MG63 (cell line): ENCODE results near the gene SACM1L. TPM values are rescaled to one million over a fixed set of nuclear protein-coding genes. Genes with fewer than 3 reads are reported as not detected.

Experiments used
- DNase-seq: peaks from one replicate; pipeline ENCODE4 v3.0.0-alpha.2; 2020
- H3K27me3 ChIP-seq: fragments of 250-450 bp; sonication (Bioruptor Pico); 2 replicates; pipeline ENCODE4 v1.5.1; 2020; ENCODE audit warnings: mild to moderate bottlenecking, moderate library complexity
- H3K36me3 ChIP-seq: fragments of 250-450 bp; sonication (Bioruptor Pico); 2 replicates; pipeline ENCODE4 v1.5.1; 2020; ENCODE audit warnings: mild to moderate bottlenecking, moderate library complexity
- H3K4me3 ChIP-seq: fragments of 250-450 bp; sonication (Bioruptor Pico); 2 replicates; pipeline ENCODE4 v1.5.1; 2020; ENCODE audit warnings: mild to moderate bottlenecking, moderate library complexity
- H3K9me3 ChIP-seq: fragments of 250-450 bp; sonication (Bioruptor Pico); 2 replicates; pipeline ENCODE4 v1.5.1; 2020; ENCODE audit warnings: mild to moderate bottlenecking, moderate library complexity
- total RNA-seq: library from RNA; depleted of rRNA; stranded (reverse); fragments of >200 nt; shearing (Covaris generic); gene quantifications from 2 replicates; pipeline ENCODE4 v1.2.3, GENCODE V29; 2014; ENCODE audit warnings: low replicate concordance

The SACM1L gene
- total RNA-seq, 1 experiment from 2014 or later: 7.7 TPM

- Histone ChIP-seq H3K4me3 (no peak overlapping the region), H3K27me3 (no peaks in the 10 kb centered on the region), H3K36me3 (no peaks in the 10 kb centered on the region), H3K9me3 (no peaks in the 10 kb centered on the region)
- no peak for DNase-seq
Measured at GRCh38 chr3:45765266-45765851, 76.2 kb downstream of the SACM1L start.

DNA sequence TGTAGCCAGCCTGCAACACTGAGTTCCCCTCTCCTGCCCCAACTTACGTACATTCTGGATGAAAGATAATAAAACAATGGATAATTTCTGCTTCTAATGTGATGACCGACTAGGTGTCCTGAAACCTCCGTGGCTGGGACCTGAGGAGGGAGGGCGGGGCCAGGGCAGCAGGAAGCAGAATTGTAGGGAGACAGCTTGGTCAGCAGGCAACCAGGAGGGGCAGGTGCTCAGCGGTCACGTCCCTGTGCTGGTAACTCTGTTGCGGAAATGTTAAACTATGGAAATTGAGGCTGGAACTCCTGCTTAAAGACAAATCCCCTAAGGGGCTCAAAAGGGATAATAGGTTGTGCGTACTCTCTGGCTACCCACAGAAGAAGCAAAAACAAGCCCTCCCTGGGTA, 76.8 kb downstream of the SACM1L start:
- no peak overlapping the region for H3K4me3 ChIP-seq
- H3K9me3 ChIP-seq: no peaks in the 10 kb centered on the region
- no peak for DNase-seq
- no peaks in the 10 kb centered on the region for H3K27me3 ChIP-seq
- H3K36me3 ChIP-seq: no peaks in the 10 kb centered on the region

DNA sequence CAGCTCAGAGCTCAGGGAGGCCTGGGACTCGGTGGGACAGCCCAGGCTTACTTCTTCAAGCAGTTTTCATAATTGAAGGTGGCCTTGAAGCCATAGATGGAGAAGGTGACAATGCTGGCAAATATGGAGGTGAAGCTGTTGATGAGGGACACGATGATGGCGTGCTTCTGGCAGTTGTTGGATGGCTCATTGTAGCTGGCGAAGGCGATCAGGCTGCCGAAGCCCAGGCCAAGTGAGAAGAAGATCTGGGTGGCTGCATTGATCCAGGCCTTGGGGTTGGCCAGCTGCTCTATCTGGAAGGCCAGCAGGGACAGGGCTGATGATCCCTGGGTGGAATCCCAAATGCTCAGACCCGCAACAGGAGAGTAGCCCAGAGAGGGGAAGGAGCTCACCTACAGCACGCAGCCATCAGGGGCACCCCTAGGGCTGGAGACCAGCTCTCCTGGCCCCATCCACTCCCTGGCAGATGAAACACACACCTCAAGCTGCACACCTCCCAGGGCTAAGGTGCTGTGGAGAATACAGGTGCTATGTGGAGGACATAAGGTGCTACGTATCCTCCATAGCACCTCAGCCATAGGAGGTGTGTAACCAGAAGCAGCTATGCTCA, 82.1 kb downstream of the SACM1L start:
- H3K27me3 ChIP-seq: no peaks in the 10 kb centered on the region
- H3K9me3 ChIP-seq: no peaks in the 10 kb centered on the region
- H3K36me3 ChIP-seq: no peaks in the 10 kb centered on the region
- DNase-seq: no peak
- no peak overlapping the region for H3K4me3 ChIP-seq

- no peaks in the 10 kb centered on the region for H3K36me3 ChIP-seq
- no peaks in the 10 kb centered on the region for H3K9me3 ChIP-seq
- DNase-seq: no peak
- no peak overlapping the region for H3K4me3 ChIP-seq
- no peaks in the 10 kb centered on the region for H3K27me3 ChIP-seq
Measured at GRCh38 chr3:45771831-45772230, 82.6 kb downstream of the SACM1L start.

DNA sequence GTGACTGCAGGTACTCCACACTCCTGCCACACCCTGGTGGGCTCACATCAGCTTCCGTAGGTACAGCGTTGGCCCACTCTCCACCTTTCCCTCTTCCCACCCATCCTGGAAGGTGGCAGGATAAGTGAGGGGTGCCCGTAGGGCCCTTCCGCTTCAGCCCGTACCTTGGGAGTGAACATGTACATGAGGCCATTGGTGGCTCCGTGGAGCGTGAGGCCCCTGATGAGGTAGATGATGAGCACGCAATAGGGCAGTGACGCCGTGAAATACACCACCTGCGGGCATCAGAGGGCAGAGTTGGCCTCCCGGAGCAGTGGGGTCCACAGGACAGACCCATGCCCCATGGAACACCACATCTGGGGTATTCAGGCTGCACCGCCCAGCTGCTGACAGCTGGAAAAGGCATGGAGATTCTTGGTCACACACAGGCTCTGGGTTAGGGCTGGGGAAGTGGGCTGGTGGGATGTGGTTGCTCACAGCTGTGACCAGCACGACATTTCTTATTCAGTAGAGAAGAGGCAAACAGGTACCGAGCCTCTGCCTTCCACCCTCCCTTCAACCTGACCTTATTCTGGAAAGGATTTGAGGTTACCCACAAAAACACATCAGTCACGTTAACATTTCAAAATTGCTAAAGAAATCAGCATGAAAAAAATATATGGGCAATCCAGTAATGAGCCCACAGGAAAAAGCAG, 83.3 kb downstream of the SACM1L start:
- DNase-seq: no peak
- no peaks in the 10 kb centered on the region for H3K9me3 ChIP-seq
- no peaks in the 10 kb centered on the region for H3K27me3 ChIP-seq
- H3K4me3 ChIP-seq: no peak overlapping the region
- no peaks in the 10 kb centered on the region for H3K36me3 ChIP-seq

DNA sequence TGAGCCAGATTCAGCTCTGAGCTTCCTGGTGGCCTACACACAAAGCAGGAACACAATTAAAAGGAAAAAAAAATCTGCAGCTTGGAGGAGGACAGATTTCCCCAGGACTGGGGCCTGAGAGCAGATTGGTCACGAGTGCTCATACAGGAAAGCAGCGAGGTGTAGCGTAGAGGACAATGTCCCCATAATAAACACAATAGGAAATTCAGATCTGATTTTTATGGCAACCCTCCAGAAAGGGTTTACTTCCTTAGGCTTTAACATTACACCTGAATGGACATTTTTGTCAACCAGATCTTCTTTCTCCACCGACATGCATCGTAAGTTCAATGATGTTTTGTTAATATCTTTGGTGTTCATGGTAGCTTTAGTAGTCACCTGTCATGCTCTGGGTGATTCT, 83.9 kb downstream of the SACM1L start:
- no peaks in the 10 kb centered on the region for H3K27me3 ChIP-seq
- no peak overlapping the region for H3K4me3 ChIP-seq
- no peak for DNase-seq
- no peaks in the 10 kb centered on the region for H3K9me3 ChIP-seq
- H3K36me3 ChIP-seq: no peaks in the 10 kb centered on the region

DNA sequence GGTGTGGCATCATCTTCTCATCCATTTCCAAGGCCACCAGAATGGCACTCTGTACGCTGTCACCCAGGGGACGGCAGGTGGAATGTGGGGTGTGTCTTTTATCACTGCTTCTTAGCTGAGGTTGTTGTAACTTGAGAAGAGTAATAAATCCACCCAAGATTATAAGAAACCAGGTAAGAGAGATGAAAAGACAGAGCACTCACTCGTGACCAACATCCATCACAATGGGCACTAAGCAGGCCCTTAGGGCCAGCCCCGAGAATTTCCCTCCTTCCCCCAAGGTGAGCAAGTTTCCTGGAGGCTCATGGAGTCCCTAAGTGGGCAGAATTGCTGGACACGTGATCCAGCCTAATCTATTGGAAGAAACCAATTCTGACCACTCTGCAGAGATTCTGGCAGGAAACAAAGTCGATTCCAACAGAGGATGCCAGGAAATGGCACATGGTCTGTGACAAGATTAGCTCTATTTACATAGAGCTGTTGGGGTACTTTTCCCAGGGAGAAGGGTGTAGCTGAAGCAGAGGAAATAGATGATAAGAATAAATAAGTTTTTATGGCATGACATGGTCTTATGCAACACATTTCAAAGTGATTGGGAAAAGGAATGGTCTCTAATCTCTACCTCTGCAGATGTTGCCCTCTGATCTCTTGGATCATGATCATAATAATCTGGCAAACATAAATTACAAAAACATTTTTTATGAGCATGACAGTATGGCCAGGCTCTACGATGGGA, 84.7 kb downstream of the SACM1L start:
- no peaks in the 10 kb centered on the region for H3K9me3 ChIP-seq
- no peaks in the 10 kb centered on the region for H3K27me3 ChIP-seq
- no peak for DNase-seq
- no peak overlapping the region for H3K4me3 ChIP-seq
- no peaks in the 10 kb centered on the region for H3K36me3 ChIP-seq

GRCh38 chr3:45774581-45775521, 85.7 kb downstream of the SACM1L start:
- Histone ChIP-seq H3K9me3 (no peaks in the 10 kb centered on the region), H3K27me3 (no peaks in the 10 kb centered on the region), H3K36me3 (no peaks in the 10 kb centered on the region), H3K4me3 (no peak overlapping the region)
- DNase-seq: no peak

GRCh38 chr3:45775571-45776300, 86.5 kb downstream of the SACM1L start:
- Histone ChIP-seq H3K27me3 (no peaks in the 10 kb centered on the region), H3K36me3 (no peaks in the 10 kb centered on the region), H3K9me3 (no peaks in the 10 kb centered on the region), H3K4me3 (no peak overlapping the region)
- no peak for DNase-seq

DNA sequence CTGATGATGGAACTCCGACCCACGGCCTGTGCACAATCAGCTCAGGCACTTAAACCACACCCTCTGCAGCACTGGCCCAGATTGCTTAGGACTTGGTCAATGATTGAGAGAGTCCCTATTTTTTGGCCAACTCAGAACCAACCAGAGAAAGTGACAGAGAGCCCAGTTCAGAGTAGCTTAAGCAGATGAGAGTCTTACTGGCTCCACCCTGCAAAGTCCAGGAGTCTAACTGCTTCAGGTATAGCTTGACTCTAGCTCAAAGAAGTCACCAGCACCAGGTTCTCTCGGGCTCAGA, 87.1 kb downstream of the SACM1L start:
- DNase-seq: no peak
- Histone ChIP-seq H3K4me3 (no peak overlapping the region), H3K27me3 (no peaks in the 10 kb centered on the region), H3K9me3 (no peaks in the 10 kb centered on the region), H3K36me3 (no peaks in the 10 kb centered on the region)

- no peak for DNase-seq
- Histone ChIP-seq H3K9me3 (no peaks in the 10 kb centered on the region), H3K36me3 (no peaks in the 10 kb centered on the region), H3K27me3 (no peaks in the 10 kb centered on the region), H3K4me3 (no peak overlapping the region)
Measured at GRCh38 chr3:45776611-45777010, 87.4 kb downstream of the SACM1L start.

- no peaks in the 10 kb centered on the region for H3K9me3 ChIP-seq
- no peaks in the 10 kb centered on the region for H3K27me3 ChIP-seq
- H3K4me3 ChIP-seq: no peak overlapping the region
- no peak for DNase-seq
- H3K36me3 ChIP-seq: no peaks in the 10 kb centered on the region
Measured at GRCh38 chr3:45777111-45777745, 88.0 kb downstream of the SACM1L start.

DNA sequence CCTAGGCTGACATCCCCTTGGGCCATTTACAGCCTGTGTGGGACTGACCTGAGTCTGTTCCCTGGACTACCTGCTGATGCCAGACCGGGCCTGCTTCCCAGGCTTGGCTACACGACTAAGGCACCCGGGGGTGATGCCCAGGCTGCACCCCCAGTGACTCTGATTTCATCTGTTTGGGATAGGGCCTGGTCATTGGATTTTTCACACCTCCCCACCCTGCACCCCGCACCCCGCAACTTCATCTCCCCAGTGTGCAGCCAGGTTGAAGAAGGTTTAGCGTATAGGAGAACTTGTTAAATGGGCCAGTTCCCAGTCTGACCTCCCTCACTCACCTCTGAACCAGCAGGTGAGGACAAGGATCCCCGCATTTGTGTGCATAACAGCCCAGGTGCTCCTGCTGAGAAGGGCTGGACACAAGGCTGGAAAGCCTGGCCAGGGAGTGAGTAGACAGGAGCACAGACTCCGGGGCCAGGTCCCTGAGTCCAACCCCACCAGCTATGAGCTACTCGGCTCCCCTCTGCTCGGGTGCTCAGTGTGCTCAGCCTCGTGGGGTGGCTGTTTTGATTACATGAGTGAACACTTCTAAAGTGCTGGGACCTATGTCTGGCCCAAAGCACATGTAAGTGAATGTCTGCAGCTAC, 88.7 kb downstream of the SACM1L start:
- H3K4me3 ChIP-seq: no peak overlapping the region

GRCh38 chr3:45778761-45779201, 89.6 kb downstream of the SACM1L start:
- no peak overlapping the region for H3K4me3 ChIP-seq
- H3K27me3 ChIP-seq: no peaks in the 10 kb centered on the region
- no peaks in the 10 kb centered on the region for H3K36me3 ChIP-seq
- H3K9me3 ChIP-seq: no peaks in the 10 kb centered on the region
- peak; percentile 12 for DNase-seq

More for the DNA sequence above, 88.7 kb downstream of the SACM1L start:
- Histone ChIP-seq H3K36me3 (no peaks in the 10 kb centered on the region), H3K27me3 (no peaks in the 10 kb centered on the region), H3K9me3 (no peaks in the 10 kb centered on the region)
- no peak for DNase-seq
